ENCODE results near the gene CAPN9.

DNA sequence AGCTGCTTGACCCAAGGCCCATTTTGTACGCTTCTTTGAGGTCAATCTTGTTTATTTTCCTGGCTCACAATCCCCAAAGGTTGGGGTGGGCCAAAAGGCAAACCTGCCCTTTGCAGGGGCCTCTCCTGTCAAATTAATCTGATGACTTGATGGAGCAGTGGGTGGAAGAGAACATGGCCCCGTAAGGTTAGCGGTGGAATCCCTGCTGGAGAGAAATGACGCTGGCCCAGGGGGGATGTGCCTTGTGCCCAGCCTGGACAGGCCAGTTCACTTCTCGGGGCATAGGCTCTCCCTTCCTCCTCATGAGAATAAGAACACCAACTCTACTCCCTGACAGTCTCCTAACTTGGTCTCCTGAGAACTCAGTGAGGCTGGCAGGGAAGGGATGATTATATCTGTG lies 80.6 kb downstream of the CAPN9 start:
- TF ChIP-seq POLR2AphosphoS5 (IDR thresholded peaks at IDR 0.05; ENCODE audit: insufficient read depth, low read depth, low read length) (no peak), POLR2A (IDR thresholded peaks at IDR 0.05; ENCODE audit: low read depth, low read length) (no peak)
- TF ChIP-seq, protein P1, sequence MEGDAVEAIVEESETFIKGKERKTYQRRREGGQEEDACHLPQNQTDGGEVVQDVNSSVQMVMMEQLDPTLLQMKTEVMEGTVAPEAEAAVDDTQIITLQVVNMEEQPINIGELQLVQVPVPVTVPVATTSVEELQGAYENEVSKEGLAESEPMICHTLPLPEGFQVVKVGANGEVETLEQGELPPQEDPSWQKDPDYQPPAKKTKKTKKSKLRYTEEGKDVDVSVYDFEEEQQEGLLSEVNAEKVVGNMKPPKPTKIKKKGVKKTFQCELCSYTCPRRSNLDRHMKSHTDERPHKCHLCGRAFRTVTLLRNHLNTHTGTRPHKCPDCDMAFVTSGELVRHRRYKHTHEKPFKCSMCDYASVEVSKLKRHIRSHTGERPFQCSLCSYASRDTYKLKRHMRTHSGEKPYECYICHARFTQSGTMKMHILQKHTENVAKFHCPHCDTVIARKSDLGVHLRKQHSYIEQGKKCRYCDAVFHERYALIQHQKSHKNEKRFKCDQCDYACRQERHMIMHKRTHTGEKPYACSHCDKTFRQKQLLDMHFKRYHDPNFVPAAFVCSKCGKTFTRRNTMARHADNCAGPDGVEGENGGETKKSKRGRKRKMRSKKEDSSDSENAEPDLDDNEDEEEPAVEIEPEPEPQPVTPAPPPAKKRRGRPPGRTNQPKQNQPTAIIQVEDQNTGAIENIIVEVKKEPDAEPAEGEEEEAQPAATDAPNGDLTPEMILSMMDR (IDR thresholded peaks at IDR 0.05; ENCODE audit: extremely low read depth in 1 of 2, insufficient read depth in 1 of 2, low read depth in 1 of 2, low read length in 2 of 2) = no peak
